Breast epithelium (tissue), 4 donors: ENCODE measurements around the gene GPX2. TPM values are rescaled to one million over a fixed set of nuclear protein-coding genes. Genes with fewer than 3 reads are reported as not detected.

Source experiments
- DNase-seq, 2 donors: peaks; one replicate each; pipeline ENCODE4 v3.0.0-alpha.2; 2019; ENCODE audit warnings: low spot score in 2 of 2
- H3K27ac ChIP-seq, 2 donors: fragments of 200-600 bp; sonication (generic) in 1 of 2; one replicate each; pipeline ENCODE4 v1.5.1; 2016 to 2019; ENCODE audit warnings: mild to moderate bottlenecking in 1 of 2
- H3K27me3 ChIP-seq, 2 donors: fragments of 200-600 bp; sonication (generic) in 1 of 2; one replicate each; pipeline versions ENCODE4 v1.5.1 to v1.6.0; 2017 to 2019; ENCODE audit warnings: control low read depth in 1 of 2, mild to moderate bottlenecking in 1 of 2
- H3K36me3 ChIP-seq: fragments of 200-600 bp; one replicate; pipeline ENCODE4 v1.5.1; 2019
- H3K4me1 ChIP-seq, 2 donors: fragments of 200-600 bp; sonication (generic); one replicate each; pipeline ENCODE4 v1.5.1; 2016 to 2019; ENCODE audit warnings: control low read depth in 1 of 2
- H3K4me3 ChIP-seq, 3 donors: fragments of 200-600 bp; sonication (generic); 1 replicate in 2 of 3; 2 replicates in 1 of 3; pipeline ENCODE4 v1.5.1; 2016 to 2019; ENCODE audit warnings: mild to moderate bottlenecking in 3 of 3, moderate library complexity in 2 of 3
- H3K9me3 ChIP-seq, 2 donors: fragments of 200-600 bp; sonication (generic) in 1 of 2; one replicate each; pipeline ENCODE4 v1.5.1; 2016 to 2019; ENCODE audit warnings: control low read depth in 1 of 2
- POLR2A ChIP-seq: fragments of 450-650 bp; IDR thresholded peaks from one replicate; pipeline ENCODE4 v1.6.1; 2016; ENCODE audit warnings: antibody characterized with exemption, mild to moderate bottlenecking, moderate library complexity
- POLR2AphosphoS5 ChIP-seq, 3 donors: sonication (generic); formaldehyde crosslinking; IDR thresholded peaks; one replicate each; pipeline ENCODE4 v1.6.1; 2017; ENCODE audit warnings: antibody characterized with exemption in 3 of 3
- intact Hi-C: fragments of 100-400 bp; cut with DNase I; formaldehyde crosslinking; loops from one replicate; pipeline ENCODE4 v1.15.1; 2023; ENCODE audit warnings: low total_unique reads
- total RNA-seq, 3 donors: library from RNA; depleted of rRNA; stranded (reverse); fragments of >200 nt; gene quantifications; one replicate each; pipeline ENCODE4 v1.1.0, GENCODE V29; 2016
- TF ChIP-seq, protein P1 (sequence below), 3 donors: fragments of 450-650 bp; IDR thresholded peaks; one replicate each; pipeline ENCODE4 v1.5.1; 2016 to 2017; ENCODE audit warnings: antibody characterized with exemption in 3 of 3, mild to moderate bottlenecking in 3 of 3, moderate library complexity in 3 of 3

Gene GPX2
- total RNA-seq, 3 donors from 2014 or later, result 4.4 to 7.5 TPM; not detected in 1

DNA sequence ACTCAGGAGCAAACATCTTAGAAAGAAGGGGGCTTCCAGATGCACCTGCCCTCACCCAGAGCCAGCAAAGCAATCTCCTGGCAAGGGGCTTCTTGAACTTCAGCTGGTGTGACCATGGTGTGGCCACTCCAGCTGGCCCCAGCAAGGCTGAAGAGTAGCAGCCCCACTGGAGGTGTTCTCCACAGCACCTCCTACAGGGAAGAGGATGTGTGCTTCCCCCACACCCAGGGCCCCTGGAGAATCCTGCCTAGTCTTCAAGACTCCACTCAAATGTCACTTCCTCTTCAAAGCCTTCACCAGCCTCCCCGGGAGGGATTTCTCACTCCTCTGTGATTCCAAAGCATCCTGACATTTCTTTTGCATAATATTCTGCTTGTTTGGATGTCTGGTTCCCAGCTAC is 21.1 kb upstream of the GPX2 start:
- Histone ChIP-seq H3K4me1 (peaks cover 0 to 11% of the 10 kb centered on the region in 2 donors), H3K27me3 (no peaks in the 10 kb centered on the region), H3K36me3 (no peaks in the 10 kb centered on the region), H3K4me3 (no peak overlapping the region), H3K27ac (no peak overlapping the region), H3K9me3 (no peaks in the 10 kb centered on the region)
- intact Hi-C loops, result no loop called here
- TF ChIP-seq POLR2A (no peak), POLR2AphosphoS5 (IDR thresholded peaks at IDR 0.05) (no peak)
- TF ChIP-seq, protein P1, sequence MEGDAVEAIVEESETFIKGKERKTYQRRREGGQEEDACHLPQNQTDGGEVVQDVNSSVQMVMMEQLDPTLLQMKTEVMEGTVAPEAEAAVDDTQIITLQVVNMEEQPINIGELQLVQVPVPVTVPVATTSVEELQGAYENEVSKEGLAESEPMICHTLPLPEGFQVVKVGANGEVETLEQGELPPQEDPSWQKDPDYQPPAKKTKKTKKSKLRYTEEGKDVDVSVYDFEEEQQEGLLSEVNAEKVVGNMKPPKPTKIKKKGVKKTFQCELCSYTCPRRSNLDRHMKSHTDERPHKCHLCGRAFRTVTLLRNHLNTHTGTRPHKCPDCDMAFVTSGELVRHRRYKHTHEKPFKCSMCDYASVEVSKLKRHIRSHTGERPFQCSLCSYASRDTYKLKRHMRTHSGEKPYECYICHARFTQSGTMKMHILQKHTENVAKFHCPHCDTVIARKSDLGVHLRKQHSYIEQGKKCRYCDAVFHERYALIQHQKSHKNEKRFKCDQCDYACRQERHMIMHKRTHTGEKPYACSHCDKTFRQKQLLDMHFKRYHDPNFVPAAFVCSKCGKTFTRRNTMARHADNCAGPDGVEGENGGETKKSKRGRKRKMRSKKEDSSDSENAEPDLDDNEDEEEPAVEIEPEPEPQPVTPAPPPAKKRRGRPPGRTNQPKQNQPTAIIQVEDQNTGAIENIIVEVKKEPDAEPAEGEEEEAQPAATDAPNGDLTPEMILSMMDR (IDR thresholded peaks at IDR 0.05), result no peak
- DNase-seq, result no peak

DNA sequence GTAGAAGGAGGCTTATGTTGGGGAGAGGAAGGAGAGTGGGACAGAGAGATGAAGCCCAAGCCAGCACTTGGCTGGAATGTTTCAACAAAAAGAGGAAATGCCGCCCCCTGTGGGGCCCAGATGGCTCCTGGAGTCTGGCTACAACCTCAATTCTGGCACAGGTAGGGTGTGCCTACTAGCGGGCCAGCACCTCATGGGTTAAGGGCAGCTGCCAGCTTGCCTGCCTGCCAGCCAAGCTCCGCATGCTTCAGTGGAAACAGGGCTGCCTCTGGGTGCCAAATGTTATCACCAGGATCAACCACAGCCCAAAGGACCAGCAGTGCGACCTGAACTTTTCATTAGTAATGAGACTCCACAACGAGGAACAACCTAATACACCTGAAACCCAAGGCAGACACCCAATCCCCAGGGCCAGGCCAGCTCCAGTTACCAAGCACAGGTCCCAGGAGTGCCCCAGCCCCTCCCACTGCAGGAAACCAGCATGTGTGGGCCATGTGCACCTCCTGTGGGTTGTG is 18.3 kb upstream of the GPX2 start:
- no peaks in the 10 kb centered on the region for H3K36me3 ChIP-seq
- DNase-seq, result peak; percentile 45 to 68
- peaks cover 0 to 11% of the 10 kb centered on the region in 2 donors for H3K4me1 ChIP-seq
- H3K9me3 ChIP-seq, result no peaks in the 10 kb centered on the region
- intact Hi-C loops, result no loop called here
- no peaks in the 10 kb centered on the region for H3K27me3 ChIP-seq
- no peak for TF ChIP-seq POLR2A
- TF ChIP-seq POLR2AphosphoS5 (IDR thresholded peaks at IDR 0.05), result no peak
- TF ChIP-seq, protein P1 (IDR thresholded peaks at IDR 0.05), result no peak
- peak overlapping the region; percentile 51 to 54 for H3K27ac ChIP-seq
- no peak overlapping the region for H3K4me3 ChIP-seq

DNA sequence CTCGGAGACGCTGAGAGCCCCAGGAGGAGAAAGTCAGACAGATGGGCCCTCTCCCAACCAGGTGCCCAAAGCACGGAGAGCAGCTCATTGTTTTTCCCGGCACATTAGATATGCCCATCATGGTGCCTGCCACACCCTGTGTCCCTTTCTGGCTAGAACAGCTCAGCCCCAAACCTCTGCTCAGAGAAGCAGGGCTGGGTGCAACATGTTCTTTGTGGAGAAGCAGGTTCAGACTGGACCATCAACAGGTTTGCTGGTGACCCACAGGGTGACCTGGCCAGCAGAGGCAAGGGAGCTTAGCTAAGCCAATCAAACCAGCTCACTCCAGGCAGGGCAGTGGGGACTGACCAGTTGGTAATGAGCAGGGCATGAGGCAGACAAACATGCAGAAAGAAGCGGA is 16.2 kb upstream of the GPX2 start:
- DNase-seq, result no peak
- Histone ChIP-seq H3K27me3 (no peaks in the 10 kb centered on the region), H3K36me3 (no peaks in the 10 kb centered on the region), H3K27ac (peak overlapping the region in 1 of 2 donors; percentile 12), H3K4me1 (peaks cover 0 to 11% of the 10 kb centered on the region in 2 donors), H3K4me3 (no peak overlapping the region), H3K9me3 (no peaks in the 10 kb centered on the region)
- intact Hi-C loops, result no loop called here
- no peak for TF ChIP-seq POLR2A
- TF ChIP-seq, protein P1 (IDR thresholded peaks at IDR 0.05), result no peak

DNA sequence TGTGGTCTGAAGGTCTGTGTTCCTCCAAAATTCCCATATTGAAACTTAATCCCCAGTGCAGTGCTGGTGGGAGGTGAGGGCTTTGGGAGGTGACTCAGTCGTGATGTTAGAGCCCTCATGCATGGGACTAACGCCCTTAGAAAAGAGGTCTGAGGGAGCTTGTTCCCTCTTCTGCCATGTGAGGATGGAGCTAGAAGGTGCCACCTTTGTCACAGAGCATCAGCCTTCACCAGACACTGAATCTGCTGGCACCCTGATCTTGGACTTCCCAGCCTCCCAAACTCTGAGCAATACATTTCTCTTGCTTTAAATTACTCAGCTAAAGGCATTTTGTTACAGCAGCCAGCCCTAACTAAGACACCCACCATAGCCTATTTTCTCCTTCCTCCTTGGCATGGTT is 15.7 kb upstream of the GPX2 start:
- no peak for DNase-seq

DNA sequence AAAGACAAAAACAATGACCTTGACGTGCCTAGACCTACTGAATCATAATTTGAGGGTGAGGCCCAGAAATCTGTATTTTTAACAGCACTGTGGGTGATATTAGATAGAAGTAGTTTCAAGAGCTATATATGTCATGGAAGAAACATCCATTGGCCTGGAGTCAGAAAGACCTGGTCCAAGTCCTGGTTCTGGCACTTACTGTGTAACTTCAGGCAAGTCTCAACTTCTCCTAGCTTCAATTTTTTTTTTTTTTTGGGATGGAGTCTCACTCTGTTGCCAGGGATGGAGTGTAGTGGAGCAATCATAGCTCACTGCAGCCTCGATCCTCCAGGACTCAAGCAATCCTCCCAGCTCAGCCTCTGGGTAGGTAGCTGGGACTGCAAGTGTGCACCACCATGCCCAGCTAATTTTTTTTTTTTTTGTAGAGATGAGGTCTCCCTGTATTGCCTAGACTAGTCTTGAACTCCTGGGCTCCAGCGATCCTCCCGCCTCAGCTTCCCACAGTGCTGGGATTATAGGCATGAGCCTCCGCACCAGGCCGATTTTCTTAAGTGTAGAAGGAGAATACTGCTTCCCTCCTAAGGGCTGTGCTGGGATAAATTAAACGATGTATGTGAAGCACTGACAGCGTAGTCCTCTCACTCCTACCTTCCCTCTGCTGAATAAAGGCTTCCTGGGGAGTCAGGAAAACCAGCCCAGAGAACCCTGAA is 14.3 kb upstream of the GPX2 start:
- Histone ChIP-seq H3K9me3 (no peaks in the 10 kb centered on the region), H3K27ac (peak overlapping the region in 1 of 2 donors; percentile 1), H3K4me1 (peaks cover 0 to 11% of the 10 kb centered on the region in 2 donors), H3K4me3 (no peak overlapping the region), H3K27me3 (no peaks in the 10 kb centered on the region), H3K36me3 (no peaks in the 10 kb centered on the region)
- TF ChIP-seq POLR2A, result no peak
- TF ChIP-seq, protein P1 (IDR thresholded peaks at IDR 0.05), result no peak
- no peak for TF ChIP-seq POLR2AphosphoS5 (IDR thresholded peaks at IDR 0.05)
- DNase-seq, result peak in 1 of 2 donors; percentile 0
- intact Hi-C loops, result no loop called here

More for the DNA sequence above, 15.7 kb upstream of the GPX2 start:
- Histone ChIP-seq H3K9me3 (no peaks in the 10 kb centered on the region), H3K4me3 (no peak overlapping the region), H3K27me3 (no peaks in the 10 kb centered on the region), H3K36me3 (no peaks in the 10 kb centered on the region), H3K4me1 (peaks cover 0 to 11% of the 10 kb centered on the region in 2 donors), H3K27ac (peak overlapping the region in 1 of 2 donors; percentile 12)
- no peak for TF ChIP-seq POLR2A
- TF ChIP-seq, protein P1 (IDR thresholded peaks at IDR 0.05), result no peak
- TF ChIP-seq POLR2AphosphoS5 (IDR thresholded peaks at IDR 0.05), result no peak
- intact Hi-C loops, result no loop called here
